WTC11 (cell line): ENCODE results near the gene GALNT18. TPM values are rescaled to one million over a fixed set of nuclear protein-coding genes. Genes with fewer than 3 reads are reported as not detected.

Experiments
- ATAC-seq: fragments of 200-7000 bp; cut with Tn5 transposase; 2 replicates; pipeline ENCODE4 v1.10.0; 2021; ENCODE audit warnings: mild to moderate bottlenecking, moderate library complexity
- CTCF ChIA-PET: fragments of 300-600 bp; sonication (Branson Sonifier 250); formaldehyde crosslinking; loops from one replicate; lab custom pipeline; 2021; ENCODE audit warnings: antibody characterized with exemption; lab: Charles Lee
- POLR2A ChIA-PET: fragments of 350-600 bp; sonication (Branson Sonifier 250); formaldehyde crosslinking; loops from one replicate; lab custom pipeline; 2021; ENCODE audit warnings: antibody characterized with exemption; lab: Charles Lee
- DNase-seq: peaks from one replicate; pipeline ENCODE4 v3.0.0; 2021; ENCODE audit warnings: low spot score
- H3K27ac Mint-ChIP-seq: 2 replicates; pipeline ENCODE4 v1.8.0; 2021; ENCODE audit warnings: mixed read lengths
- H3K27me3 Mint-ChIP-seq: 2 replicates; pipeline ENCODE4 v1.8.0; 2021; ENCODE audit warnings: low read depth, mild to moderate bottlenecking, moderate library complexity, mixed read lengths
- H3K36me3 Mint-ChIP-seq: 2 replicates; pipeline ENCODE4 v1.8.0; 2021; ENCODE audit warnings: mixed read lengths
- H3K4me1 Mint-ChIP-seq: 2 replicates; pipeline ENCODE4 v1.8.0; 2022; ENCODE audit warnings: mixed read lengths
- H3K4me3 Mint-ChIP-seq: 2 replicates; pipeline ENCODE4 v1.8.0; 2021; ENCODE audit warnings: mild to moderate bottlenecking, moderate library complexity, mixed read lengths
- H3K9me3 Mint-ChIP-seq: 2 replicates; pipeline ENCODE4 v1.8.0; 2021; ENCODE audit warnings: mixed read lengths
- ATF3 ChIP-seq: sonication (generic); formaldehyde crosslinking; conservative IDR thresholded peaks from 2 replicates; pipeline ENCODE4 v1.8.1; 2022; ENCODE audit warnings: mild to moderate bottlenecking, missing genetic modification reagents
- CBFB ChIP-seq: sonication (generic); formaldehyde crosslinking; IDR thresholded peaks from 2 replicates; pipeline ENCODE4 v1.8.1; 2022; ENCODE audit warnings: mild to moderate bottlenecking, low read depth, missing genetic modification reagents
- CREB1 ChIP-seq: sonication (generic); formaldehyde crosslinking; IDR thresholded peaks from 2 replicates; pipeline ENCODE4 v1.8.0; 2023; ENCODE audit warnings: mild to moderate bottlenecking, missing genetic modification reagents
- E2F4 ChIP-seq: sonication (generic); formaldehyde crosslinking; IDR thresholded peaks from 2 replicates; pipeline ENCODE4 v1.8.1; 2022; ENCODE audit warnings: low read depth, mild to moderate bottlenecking, moderate library complexity, missing genetic modification reagents, borderline replicate concordance
- FOXJ3 ChIP-seq: sonication (generic); formaldehyde crosslinking; IDR thresholded peaks from 2 replicates; pipeline ENCODE4 v1.9.0; 2021; ENCODE audit warnings: missing genetic modification reagents, mild to moderate bottlenecking, borderline replicate concordance
- FOXK1 ChIP-seq: sonication (generic); formaldehyde crosslinking; IDR thresholded peaks from 2 replicates; pipeline ENCODE4 v1.8.0; 2022; ENCODE audit warnings: mild to moderate bottlenecking, moderate library complexity, missing genetic modification reagents
- FOXP1 ChIP-seq: sonication (generic); formaldehyde crosslinking; IDR thresholded peaks from 2 replicates; pipeline ENCODE4 v1.8.0; 2022; ENCODE audit warnings: missing genetic modification reagents, mild to moderate bottlenecking, moderate library complexity, borderline replicate concordance
- GRHL2 ChIP-seq: fragments of 250-450 bp; sonication (Bioruptor Pico); IDR thresholded peaks from 2 replicates; pipeline ENCODE4 v1.8.0; 2022; ENCODE audit warnings: mild to moderate bottlenecking, moderate library complexity; ENCODE audit not compliant: insufficient replicate concordance, severe bottlenecking
- KAT7 ChIP-seq: sonication (generic); formaldehyde crosslinking; IDR thresholded peaks from 2 replicates; pipeline ENCODE4 v1.8.1; 2023; ENCODE audit warnings: missing genetic modification reagents, mild to moderate bottlenecking, borderline replicate concordance
- MXD4 ChIP-seq: fragments of 250-450 bp; sonication (Bioruptor Pico); IDR thresholded peaks from 2 replicates; pipeline ENCODE4 v1.8.0; 2021; ENCODE audit warnings: mild to moderate bottlenecking, moderate library complexity, borderline replicate concordance
- NFATC4 ChIP-seq: fragments of 250-450 bp; sonication (Bioruptor Pico); IDR thresholded peaks from 2 replicates; pipeline ENCODE4 v1.9.0; 2021; ENCODE audit warnings: mild to moderate bottlenecking
- NFE2L1 ChIP-seq: sonication (generic); formaldehyde crosslinking; IDR thresholded peaks from 2 replicates; pipeline ENCODE4 v1.8.1; 2023; ENCODE audit warnings: missing genetic modification reagents
- NFYB ChIP-seq: sonication (generic); formaldehyde crosslinking; conservative IDR thresholded peaks from 2 replicates; pipeline ENCODE4 v1.8.0; 2022; ENCODE audit warnings: low read depth, missing genetic modification reagents
- NR2C2 ChIP-seq: sonication (generic); formaldehyde crosslinking; IDR thresholded peaks from 2 replicates; pipeline ENCODE4 v1.8.0; 2022; ENCODE audit warnings: mild to moderate bottlenecking, missing genetic modification reagents
- NR3C1 ChIP-seq: sonication (generic); formaldehyde crosslinking; conservative IDR thresholded peaks from 2 replicates; pipeline ENCODE4 v1.8.1; 2023; ENCODE audit warnings: low read depth, mild to moderate bottlenecking, missing genetic modification reagents
- PREB ChIP-seq: sonication (generic); formaldehyde crosslinking; IDR thresholded peaks from 2 replicates; pipeline ENCODE4 v1.8.1; 2022; ENCODE audit warnings: mild to moderate bottlenecking, missing genetic modification reagents, moderate library complexity, borderline replicate concordance
- RORB ChIP-seq: fragments of 250-450 bp; sonication (Bioruptor Pico); IDR thresholded peaks from 2 replicates; pipeline ENCODE4 v1.9.0; 2021; ENCODE audit warnings: mild to moderate bottlenecking
- STAT6 ChIP-seq: sonication (generic); formaldehyde crosslinking; conservative IDR thresholded peaks from 2 replicates; pipeline ENCODE4 v1.8.1; 2023; ENCODE audit warnings: mild to moderate bottlenecking, low read depth, missing genetic modification reagents, moderate library complexity
- USF1 ChIP-seq: sonication (generic); formaldehyde crosslinking; IDR thresholded peaks from 2 replicates; pipeline ENCODE4 v1.8.0; 2022; ENCODE audit warnings: mild to moderate bottlenecking, missing genetic modification reagents
- ZMAT4 ChIP-seq: fragments of 250-450 bp; sonication (Bioruptor Pico); IDR thresholded peaks from 2 replicates; pipeline ENCODE4 v1.9.0; 2021; ENCODE audit warnings: mild to moderate bottlenecking
- ZNF138 ChIP-seq: sonication (generic); formaldehyde crosslinking; conservative IDR thresholded peaks from 2 replicates; pipeline ENCODE4 v1.8.1; 2022; ENCODE audit warnings: mild to moderate bottlenecking, moderate library complexity, missing genetic modification reagents
- ZNF232 ChIP-seq: sonication (generic); formaldehyde crosslinking; IDR thresholded peaks from 2 replicates; pipeline ENCODE4 v1.8.0; 2022; ENCODE audit warnings: mild to moderate bottlenecking, missing genetic modification reagents
- ZNF317 ChIP-seq: sonication (generic); formaldehyde crosslinking; IDR thresholded peaks from 2 replicates; pipeline ENCODE4 v1.8.1; 2023; ENCODE audit warnings: low read depth, mild to moderate bottlenecking, moderate library complexity, missing genetic modification reagents, borderline replicate concordance
- ZNF416 ChIP-seq: fragments of 250-450 bp; sonication (Bioruptor Pico); IDR thresholded peaks from 2 replicates; pipeline ENCODE4 v1.9.0; 2021; ENCODE audit warnings: mild to moderate bottlenecking, inconsistent platforms
- ZNF425 ChIP-seq: fragments of 250-450 bp; sonication (Bioruptor Pico); conservative IDR thresholded peaks from 2 replicates; pipeline ENCODE4 v1.9.0; 2021; ENCODE audit warnings: mild to moderate bottlenecking
- total RNA-seq: library from RNA; stranded (reverse); gene quantifications from 3 replicates; pipeline ENCODE4 v1.2.3, GENCODE V29; 2021

Gene GALNT18
- total RNA-seq, 1 experiment from 2014 or later = 5.0 TPM

- Mint-ChIP-seq H3K27ac (no peak overlapping the region), H3K4me3 (no peak overlapping the region), H3K9me3 (no peaks in the 10 kb centered on the region), H3K36me3 (no peaks in the 10 kb centered on the region), H3K4me1 (no peaks in the 10 kb centered on the region), H3K27me3 (no peaks in the 10 kb centered on the region)
- CTCF ChIA-PET = no interaction called here
- POLR2A ChIA-PET = no interaction called here
- ATAC-seq (no peak), DNase-seq (no peak)
- no peak for TF ChIP-seq ATF3 (CRISPR knock-in tag)
- TF ChIP-seq FOXK1 (CRISPR knock-in tag) = no peak
- no peak for TF ChIP-seq ZMAT4 (CRISPR knock-in tag)
- TF ChIP-seq ZNF317 (CRISPR knock-in tag) = no peak
- TF ChIP-seq KAT7 (CRISPR knock-in tag) = no peak
- no peak for TF ChIP-seq USF1 (CRISPR knock-in tag)
- no peak for TF ChIP-seq NFE2L1
- TF ChIP-seq FOXP1 (CRISPR knock-in tag) = no peak
- TF ChIP-seq NR3C1 (CRISPR knock-in tag) = no peak
- no peak for TF ChIP-seq NFYB (CRISPR knock-in tag)
- no peak for TF ChIP-seq CREB1 (CRISPR knock-in tag)
- TF ChIP-seq NFATC4 = no peak
- TF ChIP-seq GRHL2 (CRISPR knock-in tag) = no peak
- TF ChIP-seq STAT6 (CRISPR knock-in tag) = no peak
- no peak for TF ChIP-seq CBFB (CRISPR knock-in tag)
- TF ChIP-seq NR2C2 = no peak
- TF ChIP-seq, all 79 proteins: peak for 0
These were observed 319.2 kb downstream of the GALNT18 start for GRCh38 chr11:11302565-11302964.

- H3K36me3 Mint-ChIP-seq = no peaks in the 10 kb centered on the region
- DNase-seq = no peak
- H3K9me3 Mint-ChIP-seq = no peaks in the 10 kb centered on the region
- no peaks in the 10 kb centered on the region for H3K4me1 Mint-ChIP-seq
- CTCF ChIA-PET = interaction anchor here (1.0 kb wide), 1 partner anchor 367 kb away, joined by 3 read pairs; no protein-coding TSS in a partner anchor
- TF ChIP-seq NR2C2 (no peak), ZNF232 (no peak), FOXJ3 (CRISPR knock-in tag) (no peak), MXD4 (CRISPR knock-in tag) (no peak), PREB (CRISPR knock-in tag) (no peak), ZNF317 (CRISPR knock-in tag) (no peak), ZNF425 (CRISPR knock-in tag) (no peak), ZNF138 (CRISPR knock-in tag) (no peak), GRHL2 (CRISPR knock-in tag) (no peak), ZNF416 (no peak), RORB (CRISPR knock-in tag) (no peak), E2F4 (CRISPR knock-in tag) (no peak)
- TF ChIP-seq, all 79 proteins: peak for 0
- no peaks in the 10 kb centered on the region for H3K27me3 Mint-ChIP-seq
- no peak for ATAC-seq
- POLR2A ChIA-PET = no interaction called here
- H3K27ac Mint-ChIP-seq = no peak overlapping the region
- H3K4me3 Mint-ChIP-seq = no peak overlapping the region
These were observed 320.6 kb downstream of the GALNT18 start for GRCh38 chr11:11301212-11301611.
